Osteoblast (primary cell): ENCODE data around the gene BPIFB2. TPM values are rescaled to one million over a fixed set of nuclear protein-coding genes. Genes with fewer than 3 reads are reported as not detected.

Source experiments
- DNase-seq: peaks from one replicate; pipeline ENCODE4 v3.0.0; 2011; ENCODE audit warnings: low spot score, mixed read lengths; ENCODE audit not compliant: insufficient read length; ENCODE audit errors: missing footprints
- H2AFZ ChIP-seq: 2 replicates; pipeline ENCODE4 v1.6.0; 2011; ENCODE audit warnings: mild to moderate bottlenecking, low read length
- H3K27ac ChIP-seq: 2 replicates; pipeline ENCODE4 v1.5.1; 2011; ENCODE audit warnings: mild to moderate bottlenecking, low read depth, low read length, moderate library complexity
- H3K27me3 ChIP-seq: 2 replicates; pipeline ENCODE4 v1.6.0; 2012; ENCODE audit warnings: mild to moderate bottlenecking, control low read depth, inconsistent platforms, low read length, moderate library complexity; ENCODE audit not compliant: insufficient read depth
- H3K36me3 ChIP-seq: 2 replicates; pipeline ENCODE4 v1.5.1; 2011; ENCODE audit warnings: mild to moderate bottlenecking, low read length, control low read depth, moderate library complexity; ENCODE audit not compliant: insufficient read depth
- H3K4me1 ChIP-seq: 2 replicates; pipeline ENCODE4 v1.5.1; 2011; ENCODE audit warnings: mild to moderate bottlenecking, low read length, control low read depth, moderate library complexity; ENCODE audit not compliant: insufficient read depth
- H3K4me2 ChIP-seq: 2 replicates; pipeline ENCODE4 v1.6.0; 2011; ENCODE audit warnings: mild to moderate bottlenecking, low read length; ENCODE audit not compliant: insufficient read depth
- H3K4me3 ChIP-seq: fragments of 200-600 bp; sonication (generic); 3 replicates; pipeline ENCODE4 v1.5.1; 2012; ENCODE audit warnings: mild to moderate bottlenecking, low read length, inconsistent platforms; ENCODE audit not compliant: insufficient read depth
- H3K79me2 ChIP-seq: 2 replicates; pipeline ENCODE4 v1.6.0; 2012; ENCODE audit warnings: mild to moderate bottlenecking, low read length, control low read depth, inconsistent platforms; ENCODE audit not compliant: insufficient read depth
- H3K9me3 ChIP-seq: 2 replicates; pipeline ENCODE4 v1.5.1; 2011; ENCODE audit warnings: low read depth, low read length, control low read depth
- H4K20me1 ChIP-seq: 2 replicates; pipeline ENCODE4 v1.6.0; 2012; ENCODE audit warnings: mild to moderate bottlenecking, low read length, control low read depth; ENCODE audit not compliant: insufficient read depth
- CTCF ChIP-seq: IDR thresholded peaks from 2 replicates; pipeline ENCODE4 v1.5.1; 2011; ENCODE audit warnings: mild to moderate bottlenecking, low read depth, low read length, moderate library complexity; ENCODE audit errors: extremely low read depth
- total RNA-seq: library from RNA; depleted of rRNA; stranded (reverse); fragments of >200 nt; gene quantifications from 2 replicates; pipeline ENCODE4 v1.2.3, GENCODE V29; 2012

BPIFB2 gene
- total RNA-seq, 1 donor: not detected

GRCh38 chr20:32975698-32976674 lies 31.5 kb upstream of the BPIFB2 start:
- Histone ChIP-seq H3K79me2 (no peaks in the 10 kb centered on the region), H3K27me3 (no peaks in the 10 kb centered on the region), H3K9me3 (no peaks in the 10 kb centered on the region), H4K20me1 (no peaks in the 10 kb centered on the region), H3K4me3 (no peak overlapping the region), H3K4me2 (no peak overlapping the region), H3K27ac (no peak overlapping the region), H3K36me3 (no peaks in the 10 kb centered on the region), H2AFZ (no peak overlapping the region), H3K4me1 (no peaks in the 10 kb centered on the region)
- TF ChIP-seq CTCF: no peak
- DNase-seq: no peak

- Histone ChIP-seq H3K4me2 (no peak overlapping the region), H4K20me1 (no peaks in the 10 kb centered on the region), H3K27me3 (no peaks in the 10 kb centered on the region), H3K36me3 (no peaks in the 10 kb centered on the region), H2AFZ (no peak overlapping the region), H3K4me1 (no peaks in the 10 kb centered on the region), H3K9me3 (no peaks in the 10 kb centered on the region), H3K27ac (no peak overlapping the region), H3K79me2 (no peaks in the 10 kb centered on the region), H3K4me3 (no peak overlapping the region)
- TF ChIP-seq CTCF: no peak
- no peak for DNase-seq
Measured at GRCh38 chr20:32976746-32977145, 30.8 kb upstream of the BPIFB2 start.

GRCh38 chr20:32977281-32978008 lies 30.1 kb upstream of the BPIFB2 start:
- no peak overlapping the region for H3K4me3 ChIP-seq
- H2AFZ ChIP-seq: no peak overlapping the region
- H3K4me2 ChIP-seq: no peak overlapping the region
- no peak for DNase-seq
- no peaks in the 10 kb centered on the region for H3K4me1 ChIP-seq
- no peak overlapping the region for H3K27ac ChIP-seq
- H3K27me3 ChIP-seq: no peaks in the 10 kb centered on the region
- no peak for TF ChIP-seq CTCF
- no peaks in the 10 kb centered on the region for H3K9me3 ChIP-seq
- no peaks in the 10 kb centered on the region for H3K79me2 ChIP-seq
- H3K36me3 ChIP-seq: no peaks in the 10 kb centered on the region
- H4K20me1 ChIP-seq: no peaks in the 10 kb centered on the region

- Histone ChIP-seq H3K36me3 (no peaks in the 10 kb centered on the region), H3K4me3 (no peak overlapping the region), H3K27ac (no peak overlapping the region), H4K20me1 (no peaks in the 10 kb centered on the region), H3K79me2 (no peaks in the 10 kb centered on the region), H3K27me3 (no peaks in the 10 kb centered on the region), H2AFZ (no peak overlapping the region), H3K4me2 (no peak overlapping the region), H3K9me3 (no peaks in the 10 kb centered on the region), H3K4me1 (no peaks in the 10 kb centered on the region)
- DNase-seq: no peak
- no peak for TF ChIP-seq CTCF
Measured at GRCh38 chr20:32978009-32978335, 29.5 kb upstream of the BPIFB2 start.
